HT-29 (cell line): ENCODE data around the gene PROM1. TPM values are rescaled to one million over a fixed set of nuclear protein-coding genes. Genes with fewer than 3 reads are reported as not detected.

ENCODE experiments used
- DNase-seq: peaks from one replicate; pipeline ENCODE4 v3.0.0-alpha.2; 2015; ENCODE audit warnings: low spot score
- total RNA-seq: library from RNA; depleted of rRNA; stranded (reverse); fragments of >200 nt; shearing (Covaris generic); gene quantifications from 2 replicates; pipeline ENCODE4 v1.2.3, GENCODE V29; 2014; rRNA removed

PROM1 gene
- total RNA-seq: 54.3 and 61.7 TPM in 2 replicates

- peak; percentile 81 for DNase-seq
Observed at GRCh38 chr4:16083241-16084191, at the start of gene PROM1. Gene PROM1, minus strand, starts transcription at chr4:16084023. Its CDS starts 8,117 bp downstream, at chr4:16075906.

- no peak for DNase-seq
Observed at GRCh38 chr4:16133406-16133805, 49.6 kb upstream of the PROM1 start.

- DNase-seq: no peak
Observed at GRCh38 chr4:16131293-16131692, 47.5 kb upstream of the PROM1 start.

- DNase-seq: no peak
Observed at GRCh38 chr4:16129336-16129735, 45.5 kb upstream of the PROM1 start.

DNA sequence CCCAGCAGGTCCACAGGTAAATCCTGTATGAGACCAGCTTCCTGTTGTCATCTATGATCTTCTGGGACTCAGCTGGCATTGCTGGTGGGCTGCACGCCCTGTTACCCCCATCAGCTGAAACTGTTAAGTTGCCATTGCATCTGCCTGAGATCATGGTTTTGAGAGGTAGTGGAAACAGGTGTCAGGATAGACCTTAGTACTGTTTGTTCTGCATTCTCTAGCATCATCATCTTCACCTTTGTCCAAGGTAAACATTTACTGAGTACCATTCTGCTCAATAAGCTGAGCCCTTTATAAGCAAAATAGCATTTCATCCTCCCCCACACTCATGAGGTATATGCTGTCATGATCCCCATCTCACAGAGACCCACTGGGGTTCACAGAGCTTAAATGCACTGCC, 42.9 kb upstream of the PROM1 start:
- DNase-seq: no peak

DNA sequence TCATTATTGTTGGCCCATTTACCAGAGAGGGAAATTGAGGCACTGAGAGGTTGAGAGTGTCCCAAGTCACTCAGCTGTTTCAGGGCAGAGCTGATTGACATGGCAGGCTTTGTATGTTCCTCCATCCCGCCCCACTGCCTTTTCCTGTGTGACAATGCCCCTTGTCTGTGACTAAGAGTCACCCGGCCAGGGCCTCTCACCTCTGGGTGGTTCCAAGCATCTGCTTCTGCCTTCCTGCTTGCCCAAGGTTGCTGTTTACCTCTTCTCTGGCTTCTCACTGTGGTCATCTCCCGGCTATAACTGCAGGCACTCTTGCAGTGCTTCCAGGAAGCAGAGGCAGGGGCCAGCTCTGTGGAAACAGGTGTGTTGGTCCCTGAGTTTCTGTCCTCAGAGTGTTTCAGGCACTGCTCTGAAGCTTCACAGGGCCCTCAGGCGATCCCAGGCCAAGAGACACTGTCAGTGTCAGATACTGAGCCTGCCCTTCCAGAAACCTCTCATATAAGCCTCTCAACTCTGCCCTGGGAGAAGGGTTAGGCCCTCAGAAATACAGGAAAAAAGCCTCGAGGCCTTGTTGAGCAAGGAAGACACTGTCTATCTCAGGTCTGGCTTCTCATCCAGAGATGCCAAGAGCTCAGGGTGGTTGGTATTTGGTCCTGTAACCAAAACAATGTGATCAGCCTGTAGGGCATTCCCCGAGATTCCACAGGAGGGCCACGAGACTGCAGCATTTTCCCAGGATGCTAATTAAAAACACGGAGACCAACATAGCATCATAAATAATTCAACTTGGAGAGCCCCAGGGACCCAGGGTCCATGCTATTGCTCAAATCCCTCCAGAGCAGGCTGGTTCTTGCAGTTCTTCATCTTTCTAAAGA, 42.0 kb upstream of the PROM1 start:
- DNase-seq: peak; percentile 74

DNA sequence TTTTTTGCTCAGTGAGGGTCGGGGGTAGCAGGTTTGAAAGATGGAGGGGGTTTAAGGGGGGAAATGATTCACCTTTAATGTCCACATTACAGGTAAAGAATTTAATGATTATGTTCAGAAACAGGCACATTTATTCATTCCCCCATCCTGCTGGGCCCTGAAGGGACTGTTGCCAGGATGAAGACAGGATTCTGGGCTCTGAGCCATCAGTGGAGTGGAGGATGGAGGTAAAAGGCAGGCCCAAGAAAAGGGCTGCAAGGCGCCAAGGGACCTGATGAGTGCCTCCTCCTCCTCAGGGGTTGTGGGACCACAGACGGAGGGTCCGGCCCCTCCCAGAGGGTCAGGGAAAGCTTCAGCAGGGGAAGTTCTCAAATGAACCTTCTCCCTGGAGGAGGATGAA, 40.4 kb upstream of the PROM1 start:
- DNase-seq: no peak

- peak; percentile 53 for DNase-seq
Observed at GRCh38 chr4:16123356-16124084, 39.7 kb upstream of the PROM1 start.

DNA sequence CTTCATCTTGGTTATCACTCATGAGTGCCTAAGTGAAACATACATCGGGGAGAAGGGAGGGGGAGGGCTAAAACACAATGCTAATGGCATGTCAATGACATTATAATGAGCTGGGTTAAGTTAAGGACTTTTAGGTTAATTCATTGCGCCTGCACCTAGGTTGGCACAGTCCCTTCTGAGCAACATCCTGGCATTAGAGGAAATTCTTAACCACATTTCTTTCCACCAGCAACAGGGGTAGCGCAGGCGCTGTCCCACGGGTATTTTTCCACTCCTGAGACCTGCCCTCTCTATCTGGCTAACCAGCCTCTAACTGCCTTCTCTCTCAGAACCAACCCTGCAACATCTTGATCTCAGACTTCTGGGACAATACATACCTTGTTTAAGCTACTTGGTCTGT, 39.0 kb upstream of the PROM1 start:
- DNase-seq: no peak

- no peak for DNase-seq
Observed at GRCh38 chr4:16122308-16122711, 38.5 kb upstream of the PROM1 start.

- DNase-seq: no peak
Observed at GRCh38 chr4:16120720-16121119, 36.9 kb upstream of the PROM1 start.

DNA sequence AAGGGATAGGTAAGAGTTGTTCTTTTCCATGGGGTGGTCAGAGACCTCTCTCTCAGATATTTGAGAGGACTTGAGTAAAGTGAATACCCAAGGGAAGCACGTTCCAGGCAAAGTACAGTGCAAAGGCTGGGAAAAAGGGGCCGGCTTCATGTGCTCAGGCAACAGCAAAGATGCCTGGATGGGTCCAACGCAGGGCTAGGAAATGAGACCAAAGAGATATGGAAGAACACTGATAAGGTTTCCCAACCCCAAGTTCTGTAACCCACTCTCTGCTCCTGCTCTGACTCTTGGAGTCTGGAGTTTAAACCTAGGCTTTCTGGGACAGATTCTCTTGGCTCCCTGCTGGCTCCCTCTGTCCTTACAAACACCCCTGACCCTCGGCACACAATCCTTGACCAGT, 36.2 kb upstream of the PROM1 start:
- DNase-seq: no peak

DNA sequence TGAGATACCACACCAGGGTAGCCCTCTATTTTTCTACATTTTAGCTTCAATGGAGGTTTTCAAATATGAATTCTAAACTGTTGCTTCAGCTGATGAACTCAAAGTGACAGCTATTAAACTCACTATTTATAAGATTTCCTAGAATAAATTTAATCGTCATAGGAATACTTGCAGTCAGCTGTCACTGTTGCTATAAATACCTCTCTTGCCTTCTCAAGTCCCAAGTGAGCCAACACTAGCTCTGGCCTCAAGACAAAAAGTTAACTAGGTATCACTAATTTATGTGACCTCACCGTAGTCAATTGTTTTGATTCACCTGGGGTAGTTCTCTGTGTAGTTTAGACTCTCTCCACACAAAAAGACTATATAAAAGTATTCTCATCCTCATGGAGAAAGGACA, 34.3 kb upstream of the PROM1 start:
- DNase-seq: no peak

DNA sequence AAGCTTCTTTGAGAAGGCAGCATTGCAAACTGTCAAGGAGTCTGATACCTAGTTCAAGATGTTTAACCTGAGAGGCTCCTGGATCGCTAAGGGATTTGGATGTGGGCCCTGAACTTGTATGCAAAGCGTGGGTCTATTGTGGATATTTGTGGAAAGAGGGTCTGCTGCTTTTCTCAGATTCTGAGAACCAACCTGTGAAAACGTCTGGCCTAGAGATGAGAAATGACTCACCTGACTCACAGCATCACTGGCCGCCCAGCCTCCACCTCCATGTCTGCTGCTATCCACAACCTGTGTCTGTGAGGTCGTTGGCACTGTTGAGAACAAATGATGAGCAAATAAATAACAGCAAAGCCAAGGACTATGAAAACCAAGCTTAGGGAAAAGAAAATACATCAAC, 33.3 kb upstream of the PROM1 start:
- DNase-seq: no peak

DNA sequence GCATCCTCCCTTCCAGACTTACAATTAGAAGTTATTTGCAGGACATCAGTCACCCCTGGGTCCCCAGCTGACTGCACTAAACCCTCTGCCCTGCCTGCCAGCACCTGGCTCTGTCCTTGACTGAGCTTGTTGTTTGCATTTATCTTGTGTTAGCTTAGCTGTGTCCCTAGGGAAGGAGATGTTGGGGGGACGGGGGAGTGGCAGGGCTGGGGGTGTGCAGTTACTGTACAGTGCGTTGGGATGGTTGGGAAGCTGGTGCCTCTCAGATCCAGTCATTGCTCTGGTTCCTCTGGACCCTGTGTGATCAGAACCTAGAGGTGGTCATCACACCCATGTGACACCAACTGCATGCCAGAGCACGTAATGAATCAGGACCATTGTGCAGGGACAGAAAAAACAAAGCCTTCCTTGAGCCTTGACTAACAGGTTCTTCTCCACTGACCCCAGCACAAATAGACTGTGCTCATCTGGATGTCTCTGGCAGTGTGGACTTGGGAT, 32.7 kb upstream of the PROM1 start:
- DNase-seq: no peak

GRCh38 chr4:16116019-16116418, 32.2 kb upstream of the PROM1 start:
- DNase-seq: no peak

DNA sequence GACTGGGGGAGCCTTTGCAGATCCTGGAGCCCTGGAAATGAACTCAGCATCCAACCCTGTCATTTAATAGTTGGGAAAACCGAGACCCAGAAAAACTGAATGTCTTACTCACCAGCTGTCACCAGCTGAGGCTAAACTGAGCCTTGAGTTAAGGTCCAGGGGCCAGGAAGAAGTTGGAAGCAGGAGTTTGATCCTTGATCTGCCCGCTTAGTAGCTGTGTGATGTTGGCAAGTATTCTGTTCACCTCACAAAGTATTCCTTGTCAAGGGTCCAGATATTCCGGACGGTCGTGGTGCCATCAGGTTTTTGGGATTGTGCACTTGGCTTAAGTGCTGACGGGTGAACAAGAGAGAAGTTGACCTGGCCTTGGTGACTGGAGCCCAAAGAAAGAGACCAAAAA, 30.7 kb upstream of the PROM1 start:
- DNase-seq: no peak

DNA sequence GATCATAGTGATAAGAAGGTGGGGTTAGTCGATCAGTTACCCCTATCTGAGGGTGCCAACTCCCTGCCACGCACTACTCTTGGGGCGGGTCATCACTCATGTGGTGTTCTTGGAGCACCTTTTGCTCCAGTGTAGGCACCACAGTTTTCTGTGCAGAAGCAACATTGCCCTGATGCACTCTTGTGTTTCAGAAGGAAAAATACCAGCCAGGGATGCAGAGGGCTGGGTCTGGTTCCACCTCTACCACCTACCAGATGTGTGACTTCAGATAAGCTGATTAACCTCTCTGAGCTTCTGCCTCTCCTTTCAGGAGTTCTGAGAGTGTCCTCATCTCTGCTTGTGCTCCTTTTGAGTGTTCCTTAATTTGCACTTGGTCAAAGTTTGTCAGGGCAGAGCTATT, 29.9 kb upstream of the PROM1 start:
- no peak for DNase-seq

- DNase-seq: no peak
Observed at GRCh38 chr4:16111533-16111932, 27.7 kb upstream of the PROM1 start.

DNA sequence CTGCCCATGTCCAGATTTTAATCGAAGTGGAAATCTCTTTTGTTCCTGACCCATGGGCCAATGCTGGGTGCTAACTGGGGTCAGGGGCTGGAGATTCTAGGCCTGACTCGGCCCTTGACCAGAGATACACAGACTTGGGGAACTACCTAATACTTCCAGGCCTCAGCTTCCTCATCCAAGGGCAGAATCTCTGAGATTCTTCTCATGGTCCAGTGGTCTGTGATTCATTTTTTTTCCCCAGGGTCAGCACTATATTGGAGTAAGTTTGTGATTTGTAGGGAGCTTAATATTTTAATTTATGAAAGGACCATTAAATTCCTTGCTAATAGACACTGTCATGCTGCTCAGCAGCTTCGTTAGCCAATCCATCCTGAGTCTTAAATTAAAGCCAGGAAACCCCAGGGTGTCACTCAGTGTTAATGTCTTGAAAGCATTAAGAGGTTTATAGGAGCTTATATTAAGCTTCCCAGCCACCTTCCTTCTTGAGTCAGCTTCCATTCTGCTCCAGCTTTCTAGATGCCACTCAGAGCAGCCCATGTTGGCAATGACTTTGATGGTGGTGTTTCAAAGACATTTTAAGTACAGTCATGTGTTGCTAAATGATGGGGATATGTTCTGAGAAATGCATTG, 27.0 kb upstream of the PROM1 start:
- no peak for DNase-seq

DNA sequence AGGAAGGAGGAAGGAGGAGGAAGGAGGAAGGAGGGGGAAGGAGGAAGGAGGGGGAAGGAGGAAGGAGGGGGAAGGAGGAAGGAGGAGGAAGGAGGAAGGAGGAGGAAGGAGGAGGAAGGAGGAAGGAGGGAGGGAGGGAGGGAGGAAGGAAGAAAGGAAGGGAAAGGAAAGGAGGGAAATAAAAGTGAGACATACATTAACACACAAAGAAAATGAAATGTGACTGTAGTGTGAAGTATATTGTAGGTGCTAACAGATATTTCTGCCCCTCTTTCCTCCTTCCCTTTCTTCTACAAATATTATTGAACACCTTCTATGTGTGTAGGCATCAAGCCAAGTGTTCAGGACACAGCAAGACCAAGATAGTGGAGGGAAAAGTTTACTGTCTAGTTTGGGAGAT, 26.4 kb upstream of the PROM1 start:
- DNase-seq: no peak
